GM12875 (cell line): ENCODE measurements around the gene ZNF784.
A peak's percentile ranks its signal among the peaks of the same experiment; 100 is the strongest.

Experiments
- H3K4me3 ChIP-seq: one replicate; pipeline ENCODE4 v1.5.1; 2011; ENCODE audit warnings: low read depth, low read length, control low read depth
- CTCF ChIP-seq: IDR thresholded peaks from 2 replicates; pipeline ENCODE4 v1.5.1; 2011; ENCODE audit warnings: low read depth, mild to moderate bottlenecking, control low read depth, inconsistent platforms, low read length, moderate library complexity, borderline replicate concordance; ENCODE audit not compliant: insufficient read depth

The ZNF784 gene

GRCh38 chr19:55647732-55648584, 23.6 kb upstream of the ZNF784 start, which contains the start of gene CCDC106:
Gene CCDC106, plus strand, starts transcription at chr19:55648212. Its CDS starts 835 bp downstream, at chr19:55649047.
- TF ChIP-seq CTCF = no peak
- peak within 1 kb of the TSS; percentile 90 for H3K4me3 ChIP-seq

- TF ChIP-seq CTCF = no peak
- H3K4me3 ChIP-seq = peak overlapping the region; percentile 90
Observed at GRCh38 chr19:55646889-55647731, 22.7 kb upstream of the ZNF784 start.

GRCh38 chr19:55645512-55645881, 21.1 kb upstream of the ZNF784 start:
- H3K4me3 ChIP-seq = peak overlapping the region; percentile 80
- TF ChIP-seq CTCF = no peak

- TF ChIP-seq CTCF = no peak
- peak overlapping the region; percentile 80 for H3K4me3 ChIP-seq
Observed at GRCh38 chr19:55644842-55645511, 20.6 kb upstream of the ZNF784 start.

GRCh38 chr19:55644191-55644833, 19.9 kb upstream of the ZNF784 start:
- TF ChIP-seq CTCF = no peak
- H3K4me3 ChIP-seq = peak overlapping the region; percentile 80

- no peak for TF ChIP-seq CTCF
- peak overlapping the region; percentile 80 for H3K4me3 ChIP-seq
Observed at GRCh38 chr19:55643887-55644176, 19.5 kb upstream of the ZNF784 start.
